Cerebellar nuclear complex (tissue), 1 donor: ENCODE measurements around the gene CNN2.

Experiments used
- DNase-seq, 2 experiments: peaks; one replicate each; lab custom pipeline; 2025; lab: John Stamatoyannopoulos, UW

The CNN2 gene

DNA sequence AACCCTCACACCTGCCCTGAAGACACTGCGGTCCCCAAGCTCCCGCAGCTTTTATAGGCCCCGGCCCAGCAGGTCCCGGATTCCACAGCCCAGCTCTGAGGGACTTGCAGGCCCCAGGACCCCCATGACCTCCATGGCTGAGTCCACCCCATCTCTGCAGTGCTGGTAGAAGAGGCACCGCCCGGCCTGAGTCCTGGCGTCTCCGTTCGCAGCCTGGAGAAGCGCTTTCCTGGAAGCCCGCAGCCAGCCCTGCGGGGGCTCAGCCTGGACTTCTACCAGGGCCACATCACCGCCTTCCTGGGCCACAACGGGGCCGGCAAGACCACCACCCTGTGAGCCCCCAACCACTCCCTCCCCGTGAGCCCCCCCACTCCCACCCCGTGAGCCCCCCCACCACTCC lies 22.7 kb downstream of the CNN2 start:
- DNase-seq = no peak

DNA sequence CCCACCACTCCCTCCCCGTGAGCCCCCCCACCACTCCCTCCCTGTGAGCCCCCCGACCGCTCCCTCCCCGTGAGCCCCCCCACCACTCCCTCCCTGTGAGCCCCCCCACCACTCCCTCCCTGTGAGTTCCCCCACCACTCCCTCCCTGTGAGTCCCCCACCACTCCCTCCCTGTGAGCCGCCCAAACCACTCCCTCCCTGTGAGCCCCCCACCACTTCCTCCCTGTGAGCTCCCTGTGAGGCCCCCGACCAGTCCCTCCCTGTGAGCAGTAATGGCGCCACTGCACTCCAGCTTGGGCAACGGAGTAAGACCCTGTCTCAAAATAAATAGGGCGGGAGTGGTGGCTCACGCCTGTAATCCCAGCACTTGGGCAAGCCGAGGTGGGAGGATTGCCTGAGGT lies 23.4 kb downstream of the CNN2 start:
- DNase-seq = no peak

DNA sequence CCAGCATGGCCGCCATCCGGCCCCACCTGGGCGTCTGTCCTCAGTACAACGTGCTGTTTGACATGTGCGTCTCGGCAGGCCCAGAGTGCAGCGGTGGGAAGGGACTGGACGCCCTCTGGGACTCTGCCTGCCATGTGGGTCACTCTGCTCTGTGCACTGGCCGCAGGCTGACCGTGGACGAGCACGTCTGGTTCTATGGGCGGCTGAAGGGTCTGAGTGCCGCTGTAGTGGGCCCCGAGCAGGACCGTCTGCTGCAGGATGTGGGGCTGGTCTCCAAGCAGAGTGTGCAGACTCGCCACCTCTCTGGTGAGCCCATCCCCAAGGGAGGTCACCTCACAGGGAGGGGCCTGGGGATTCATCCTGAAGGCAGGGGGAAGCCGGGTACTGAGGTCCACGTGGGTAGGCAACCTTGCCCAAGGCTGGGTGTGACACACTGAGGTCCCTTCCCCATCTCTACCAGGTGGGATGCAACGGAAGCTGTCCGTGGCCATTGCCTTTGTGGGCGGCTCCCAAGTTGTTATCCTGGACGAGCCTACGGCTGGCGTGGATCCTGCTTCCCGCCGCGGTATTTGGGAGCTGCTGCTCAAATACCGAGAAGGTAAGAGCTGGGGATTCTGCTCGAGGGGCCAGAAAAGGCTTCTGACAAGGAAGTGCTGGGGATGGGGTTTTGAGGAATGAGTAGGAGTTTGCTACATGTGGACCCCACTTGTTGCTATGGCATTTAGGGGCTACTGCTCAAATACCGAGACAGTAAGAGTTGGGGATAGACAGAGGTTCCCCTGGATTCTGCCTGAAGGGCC lies 24.8 kb downstream of the CNN2 start:
- DNase-seq = no peak

GRCh38 chr19:1051791-1052190 lies 25.4 kb downstream of the CNN2 start:
- DNase-seq = no peak

DNA sequence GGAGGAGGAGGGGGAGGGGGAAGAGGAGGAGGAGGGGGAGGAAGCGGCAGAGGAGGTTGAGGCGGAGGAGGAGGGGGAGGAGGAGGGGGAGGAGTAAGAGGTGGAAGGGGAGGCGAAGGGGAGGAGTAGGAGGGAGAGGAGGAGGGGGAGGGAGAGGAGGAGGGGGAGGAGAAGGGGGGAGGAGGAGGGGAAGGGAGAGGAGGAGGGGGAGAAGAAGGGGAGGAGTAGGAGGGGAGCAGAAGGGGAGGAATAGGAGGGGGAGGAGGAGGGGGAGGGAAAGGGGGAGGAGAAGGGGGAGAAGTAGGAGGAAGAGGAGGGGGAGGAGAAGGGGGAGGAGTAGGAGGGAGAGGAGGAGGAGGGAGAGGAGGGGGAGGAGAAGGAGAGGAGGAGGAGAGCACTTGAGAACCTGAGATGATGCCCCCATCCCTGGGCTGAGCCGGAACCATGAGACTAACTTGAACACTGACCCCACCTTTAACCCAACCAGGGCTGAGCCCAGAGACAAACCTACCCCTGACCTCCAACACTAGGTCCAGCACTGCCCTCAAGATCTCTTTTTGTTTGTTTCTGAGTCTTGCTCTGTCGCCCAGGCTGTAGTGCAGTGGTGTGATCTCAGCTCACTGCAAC lies 26.1 kb downstream of the CNN2 start:
- no peak for DNase-seq

DNA sequence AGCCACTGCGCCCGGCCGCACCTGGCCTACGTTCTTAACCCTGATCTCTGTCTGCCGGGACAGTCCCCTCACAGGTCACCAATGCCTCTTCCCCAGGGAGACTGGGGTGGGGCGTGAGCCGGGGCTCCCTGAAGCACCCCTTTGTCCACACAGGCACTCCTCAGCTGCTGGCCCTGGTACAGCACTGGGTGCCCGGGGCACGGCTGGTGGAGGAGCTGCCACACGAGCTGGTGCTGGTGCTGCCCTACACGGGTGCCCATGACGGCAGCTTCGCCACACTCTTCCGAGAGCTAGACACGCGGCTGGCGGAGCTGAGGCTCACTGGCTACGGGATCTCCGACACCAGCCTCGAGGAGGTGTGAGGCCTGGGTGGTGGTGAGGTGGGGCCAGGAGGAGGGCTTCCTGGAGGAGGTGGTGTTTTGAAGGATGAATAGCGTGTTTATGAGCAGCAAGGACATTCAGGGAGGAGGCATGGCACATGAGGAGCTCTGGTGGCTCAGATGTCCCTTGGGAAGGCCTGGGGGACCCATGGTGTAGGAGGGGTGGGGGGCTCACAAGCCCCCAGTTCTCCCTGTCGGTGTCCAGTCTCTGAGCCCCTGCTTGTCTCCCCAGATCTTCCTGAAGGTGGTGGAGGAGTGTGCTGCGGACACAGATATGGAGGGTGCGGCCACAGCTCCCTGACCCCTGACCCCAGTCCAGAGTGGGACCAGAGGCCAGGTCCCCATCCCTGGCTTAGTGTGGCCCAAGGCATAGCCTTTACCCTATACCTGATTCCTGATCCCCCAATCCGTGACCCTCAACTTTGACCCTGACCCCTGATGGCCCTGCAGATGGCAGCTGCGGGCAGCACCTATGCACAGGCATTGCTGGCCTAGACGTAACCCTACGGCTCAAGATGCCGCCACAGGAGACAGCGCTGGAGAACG lies 27.0 kb downstream of the CNN2 start:
- DNase-seq = no peak

DNA sequence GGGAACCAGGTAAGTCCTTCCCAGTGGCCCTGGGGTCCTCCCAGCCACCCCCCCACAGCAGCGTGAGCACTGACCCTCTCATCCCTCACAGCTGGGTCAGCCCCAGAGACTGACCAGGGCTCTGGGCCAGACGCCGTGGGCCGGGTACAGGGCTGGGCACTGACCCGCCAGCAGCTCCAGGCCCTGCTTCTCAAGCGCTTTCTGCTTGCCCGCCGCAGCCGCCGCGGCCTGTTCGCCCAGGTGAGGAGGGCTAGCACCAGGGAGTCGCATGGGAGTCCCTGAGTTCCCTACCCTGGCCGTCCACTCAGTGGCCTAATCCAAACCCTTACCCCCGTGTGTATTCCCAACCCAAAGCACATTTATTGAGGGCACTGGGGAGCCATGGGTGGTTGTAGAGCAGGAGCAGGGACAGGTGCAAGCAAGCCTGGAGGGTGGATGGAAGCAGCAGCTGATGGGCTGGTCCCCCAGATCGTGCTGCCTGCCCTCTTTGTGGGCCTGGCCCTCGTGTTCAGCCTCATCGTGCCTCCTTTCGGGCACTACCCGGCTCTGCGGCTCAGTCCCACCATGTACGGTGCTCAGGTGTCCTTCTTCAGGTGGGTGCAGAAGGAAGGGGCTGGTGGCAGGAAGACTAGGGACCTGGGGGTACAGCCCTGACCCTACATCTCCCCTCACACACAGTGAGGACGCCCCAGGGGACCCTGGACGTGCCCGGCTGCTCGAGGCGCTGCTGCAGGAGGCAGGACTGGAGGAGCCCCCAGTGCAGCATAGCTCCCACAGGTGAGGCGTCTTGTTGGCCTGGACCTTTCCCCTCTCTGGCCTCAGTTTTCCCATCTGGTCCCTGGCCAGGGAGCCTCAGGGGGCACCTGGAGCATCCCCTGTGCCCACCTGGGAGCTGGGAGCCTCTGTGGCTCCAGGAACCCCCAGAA lies 28.0 kb downstream of the CNN2 start:
- no peak for DNase-seq

DNA sequence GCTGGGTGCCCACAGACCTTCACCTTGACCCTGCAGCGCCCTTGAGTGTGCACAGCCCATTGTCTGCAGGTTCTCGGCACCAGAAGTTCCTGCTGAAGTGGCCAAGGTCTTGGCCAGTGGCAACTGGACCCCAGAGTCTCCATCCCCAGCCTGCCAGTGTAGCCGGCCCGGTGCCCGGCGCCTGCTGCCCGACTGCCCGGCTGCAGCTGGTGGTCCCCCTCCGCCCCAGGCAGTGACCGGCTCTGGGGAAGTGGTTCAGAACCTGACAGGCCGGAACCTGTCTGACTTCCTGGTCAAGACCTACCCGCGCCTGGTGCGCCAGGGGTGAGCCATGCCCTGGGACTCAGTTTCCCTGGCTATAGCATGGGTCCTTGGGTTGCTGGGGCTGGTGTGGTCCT lies 28.6 kb downstream of the CNN2 start:
- no peak for DNase-seq

DNA sequence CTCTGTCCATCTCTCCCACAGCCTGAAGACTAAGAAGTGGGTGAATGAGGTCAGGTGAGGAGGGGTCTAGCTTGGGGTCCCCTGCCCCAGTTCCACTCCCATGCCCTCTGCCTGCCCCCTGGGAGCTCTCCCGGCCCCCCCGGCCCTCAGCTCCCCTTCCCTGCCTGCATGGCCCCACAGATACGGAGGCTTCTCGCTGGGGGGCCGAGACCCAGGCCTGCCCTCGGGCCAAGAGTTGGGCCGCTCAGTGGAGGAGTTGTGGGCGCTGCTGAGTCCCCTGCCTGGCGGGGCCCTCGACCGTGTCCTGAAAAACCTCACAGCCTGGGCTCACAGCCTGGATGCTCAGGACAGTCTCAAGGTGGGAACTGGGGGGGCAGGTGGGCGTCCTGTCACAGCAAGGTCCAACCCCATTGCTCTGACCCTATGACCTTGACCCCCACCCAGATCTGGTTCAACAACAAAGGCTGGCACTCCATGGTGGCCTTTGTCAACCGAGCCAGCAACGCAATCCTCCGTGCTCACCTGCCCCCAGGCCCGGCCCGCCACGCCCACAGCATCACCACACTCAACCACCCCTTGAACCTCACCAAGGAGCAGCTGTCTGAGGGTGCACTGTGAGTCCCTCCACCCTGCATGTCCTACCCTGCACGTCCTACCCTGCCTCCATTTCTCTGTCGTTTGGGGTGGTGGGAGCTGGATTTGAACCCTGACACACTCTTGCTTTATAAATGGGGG lies 29.6 kb downstream of the CNN2 start:
- no peak for DNase-seq

DNA sequence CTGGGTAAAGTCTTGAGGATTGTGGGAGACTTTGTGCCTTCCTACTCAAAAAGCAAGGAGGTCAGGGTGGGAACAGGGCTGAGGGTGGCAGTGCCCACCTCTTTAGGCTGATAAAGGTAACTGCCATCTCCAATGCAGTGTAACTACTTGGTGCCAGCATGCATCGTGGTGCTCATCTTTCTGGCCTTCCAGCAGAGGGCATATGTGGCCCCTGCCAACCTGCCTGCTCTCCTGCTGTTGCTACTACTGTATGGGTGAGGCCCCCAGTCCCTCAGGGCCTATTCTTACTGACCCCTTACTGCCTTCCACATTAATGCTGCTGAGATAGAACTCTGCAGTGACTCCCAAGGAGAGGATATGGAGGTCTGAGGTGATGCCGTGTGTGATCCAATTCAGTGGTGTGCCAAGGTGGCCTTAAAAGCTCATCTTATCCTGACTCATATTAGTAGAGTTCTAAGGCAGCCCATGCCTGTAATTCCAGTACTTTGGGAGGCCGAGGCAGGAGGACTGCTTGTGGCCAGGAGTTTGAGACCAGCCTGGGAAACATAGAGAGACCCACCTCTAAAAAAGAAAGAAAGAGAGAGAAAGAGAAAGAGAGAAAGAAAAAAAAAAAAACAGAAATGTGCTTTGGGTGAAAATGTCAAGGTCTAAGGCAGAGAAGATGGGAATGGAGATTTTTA lies 30.9 kb downstream of the CNN2 start:
- DNase-seq = no peak

GRCh38 chr19:1058112-1058511 lies 31.7 kb downstream of the CNN2 start:
- DNase-seq = no peak

- no peak for DNase-seq
Measured at GRCh38 chr19:1060689-1061088, 34.3 kb downstream of the CNN2 start.

DNA sequence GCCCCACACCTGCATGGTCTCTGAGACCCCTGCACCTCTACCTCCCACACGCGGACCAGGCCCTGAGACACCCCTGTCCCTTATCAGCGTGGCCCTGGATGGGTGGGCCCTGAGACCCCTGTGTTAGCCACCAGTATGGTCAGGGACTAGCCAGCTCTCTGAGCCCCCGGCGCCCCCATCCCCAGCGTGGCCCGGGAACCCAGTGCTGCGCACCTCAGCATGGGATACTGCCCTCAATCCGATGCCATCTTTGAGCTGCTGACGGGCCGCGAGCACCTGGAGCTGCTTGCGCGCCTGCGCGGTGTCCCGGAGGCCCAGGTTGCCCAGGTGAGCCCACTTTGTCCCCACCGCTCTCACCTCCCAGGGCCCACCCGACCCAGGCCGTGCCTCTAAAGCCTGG lies 35.6 kb downstream of the CNN2 start:
- no peak for DNase-seq

- DNase-seq = no peak
Measured at GRCh38 chr19:1062387-1063029, 36.1 kb downstream of the CNN2 start.

DNA sequence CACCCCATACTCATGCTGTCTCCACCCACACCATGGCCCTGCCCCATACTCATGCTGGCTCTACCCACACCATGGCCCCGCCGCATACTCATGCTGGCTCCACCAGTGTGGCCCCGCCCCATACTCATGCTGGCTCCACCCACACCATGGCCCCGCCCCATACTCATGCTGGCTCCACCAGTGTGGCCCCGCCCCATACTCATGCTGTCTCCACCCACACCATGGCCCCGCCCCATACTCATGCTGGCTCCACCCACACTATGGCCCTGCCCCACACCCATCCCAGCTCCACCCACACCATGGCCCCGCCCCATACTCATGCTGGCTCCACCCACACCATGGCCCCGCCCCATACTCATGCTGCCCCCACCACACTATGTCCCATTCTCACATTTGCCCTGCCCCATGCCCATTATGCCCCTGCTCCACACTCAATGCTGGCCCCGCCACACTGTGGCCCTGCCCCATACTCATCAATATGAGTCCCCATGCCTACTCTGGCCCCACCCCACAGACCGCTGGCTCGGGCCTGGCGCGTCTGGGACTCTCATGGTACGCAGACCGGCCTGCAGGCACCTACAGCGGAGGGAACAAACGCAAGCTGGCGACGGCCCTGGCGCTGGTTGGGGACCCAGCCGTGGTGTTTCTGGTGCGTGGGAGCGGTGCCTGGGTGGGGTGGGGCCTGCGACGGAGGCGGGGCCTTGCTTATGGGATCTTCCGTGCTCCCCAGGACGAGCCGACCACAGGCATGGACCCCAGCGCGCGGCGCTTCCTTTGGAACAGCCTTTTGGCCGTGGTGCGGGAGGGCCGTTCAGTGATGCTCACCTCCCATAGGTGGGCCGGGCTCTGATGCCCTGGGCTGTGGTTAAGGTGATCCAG lies 36.9 kb downstream of the CNN2 start:
- no peak for DNase-seq

DNA sequence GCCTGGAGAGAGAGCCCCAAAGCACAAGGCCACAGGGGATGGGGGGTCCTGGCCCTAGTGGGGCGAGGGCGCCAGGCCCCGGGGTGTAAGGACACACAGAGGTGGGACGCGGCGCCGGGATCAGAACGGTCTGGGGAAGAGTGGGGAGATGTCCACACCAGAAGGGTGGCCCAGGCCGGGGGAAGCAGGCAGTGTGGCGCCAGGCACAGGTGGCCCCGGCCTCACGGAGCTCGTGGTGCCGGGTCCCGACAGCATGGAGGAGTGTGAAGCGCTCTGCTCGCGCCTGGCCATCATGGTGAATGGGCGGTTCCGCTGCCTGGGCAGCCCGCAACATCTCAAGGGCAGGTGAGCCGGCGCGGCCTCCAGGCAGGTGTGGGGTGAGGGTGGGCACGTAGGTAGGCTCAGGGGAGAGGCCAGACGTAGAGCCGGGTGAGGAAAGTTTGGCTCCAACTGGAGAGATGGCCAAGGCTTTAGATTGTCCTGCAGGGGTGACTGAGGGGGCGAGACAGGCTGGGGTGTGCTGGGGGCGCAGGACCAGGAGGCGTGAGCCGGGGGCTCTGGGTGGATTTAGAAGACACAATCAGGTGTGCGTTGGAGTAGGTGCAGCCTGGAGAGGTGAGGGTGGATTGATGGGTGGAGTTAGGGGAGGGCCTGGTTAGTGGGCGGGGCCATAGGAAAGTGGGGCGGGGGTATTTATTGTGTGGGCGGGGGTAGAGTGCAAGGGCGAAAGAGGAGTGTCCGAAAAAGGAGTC lies 37.7 kb downstream of the CNN2 start:
- DNase-seq = no peak

GRCh38 chr19:1064661-1065605 lies 38.5 kb downstream of the CNN2 start:
- no peak for DNase-seq
